Left lung (tissue), 10 donors: ENCODE results near the gene ATP1B1. TPM values are rescaled to one million over a fixed set of nuclear protein-coding genes. Genes with fewer than 3 reads are reported as not detected.

Experiments used
- ATAC-seq: fragments of 200-7000 bp; cut with Tn5 transposase; one replicate; pipeline ENCODE4 v1.9.1; 2020; ENCODE audit warnings: moderate library complexity
- DNase-seq, 4 donors: peaks; one replicate each; pipeline ENCODE4 v3.0.0-alpha.2; 2013 to 2020
- H3K27ac ChIP-seq, 2 donors: fragments of 200-600 bp; sonication (generic) in 1 of 2; one replicate each; pipeline versions ENCODE4 v1.5.0 to v1.8.0; 2020 to 2021
- H3K27me3 ChIP-seq, 2 donors: fragments of 200-600 bp; sonication (generic) in 1 of 2; one replicate each; pipeline versions ENCODE4 v1.5.0 to v1.8.0; 2020 to 2021
- H3K36me3 ChIP-seq, 2 donors: fragments of 200-600 bp; sonication (generic) in 1 of 2; one replicate each; pipeline versions ENCODE4 v1.5.0 to v1.8.0; 2020 to 2021
- H3K4me1 ChIP-seq, 2 donors: fragments of 200-600 bp; one replicate each; pipeline ENCODE4 v1.8.0; 2021
- H3K4me3 ChIP-seq, 2 donors: fragments of 200-600 bp; sonication (generic) in 1 of 2; one replicate each; pipeline versions ENCODE4 v1.5.0 to v1.8.0; 2020 to 2021; ENCODE audit warnings: mild to moderate bottlenecking in 1 of 2
- H3K9me3 ChIP-seq, 2 donors: fragments of 200-600 bp; sonication (generic) in 1 of 2; one replicate each; pipeline versions ENCODE4 v1.5.0 to v1.8.0; 2020 to 2021
- intact Hi-C, 2 donors: fragments of 100-400 bp; cut with DNase I; formaldehyde crosslinking; loops; one replicate each; pipeline versions ENCODE4 v1.11.2 to v1.14.2; 2022
- polyA plus RNA-seq, 6 donors: library from polyadenylated mRNA; unstranded; fragments of 120-200 nt; gene quantifications; one replicate each; pipeline ENCODE4 v1.2.1, GENCODE V29; 2013; ENCODE audit not compliant: insufficient read length in 6 of 6
- total RNA-seq, 2 donors: library from RNA; stranded (reverse); fragmentation: NEBNext Ultra II Directional; extraction: Animal tissue kit (Norgen Biotek cat#: 25700); gene quantifications; one replicate each; pipeline ENCODE4 v1.2.1, GENCODE V29; 2021
- TF ChIP-seq, protein P1 (sequence below), 2 donors: fragments of 200-600 bp; sonication (generic) in 1 of 2; IDR thresholded peaks; one replicate each; pipeline versions ENCODE4 v1.5.0 to v1.8.0; 2021; ENCODE audit warnings: antibody characterized with exemption in 2 of 2
- donor health status: DM: no; HTN: yes; CAD: no.
- donor health status: DM: no; HTN: no; CAD: no.

ATP1B1 gene
- total and polyA plus RNA-seq, 8 donors, result 128 to 295 (median 165) TPM

DNA sequence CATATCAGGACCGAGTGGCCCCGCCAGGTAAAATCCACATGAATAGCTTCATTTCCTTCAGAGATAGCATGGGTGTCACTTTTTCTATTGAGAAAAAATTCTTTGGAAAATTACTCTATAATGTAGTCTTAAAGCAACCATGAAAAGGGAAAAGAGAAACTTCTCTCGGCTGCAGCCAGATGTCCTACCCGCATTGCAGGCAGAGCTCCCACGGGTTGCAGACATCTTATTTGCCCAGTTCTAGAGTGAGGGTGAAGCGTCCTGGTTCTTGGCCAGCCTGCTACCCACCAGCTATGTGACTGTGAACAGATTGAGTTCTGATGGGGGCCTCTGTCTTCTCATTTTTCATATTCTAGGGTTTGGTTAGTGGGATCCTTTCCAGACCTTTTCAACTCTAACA lies 5.0 kb downstream of the ATP1B1 start:
- Histone ChIP-seq H3K4me1 (peaks cover 27 to 75% of the 10 kb centered on the region in 2 donors), H3K27ac (peak overlapping the region; percentile 23 to 95), H3K27me3 (peaks cover 0 to 23% of the 10 kb centered on the region in 2 donors), H3K4me3 (peak overlapping the region in 1 of 2 donors; percentile 4), H3K36me3 (peaks cover 0 to 17% of the 10 kb centered on the region in 2 donors), H3K9me3 (no peaks in the 10 kb centered on the region)
- intact Hi-C loops, result no loop called here
- DNase-seq (no peak), ATAC-seq (no peak)
- TF ChIP-seq, protein P1, sequence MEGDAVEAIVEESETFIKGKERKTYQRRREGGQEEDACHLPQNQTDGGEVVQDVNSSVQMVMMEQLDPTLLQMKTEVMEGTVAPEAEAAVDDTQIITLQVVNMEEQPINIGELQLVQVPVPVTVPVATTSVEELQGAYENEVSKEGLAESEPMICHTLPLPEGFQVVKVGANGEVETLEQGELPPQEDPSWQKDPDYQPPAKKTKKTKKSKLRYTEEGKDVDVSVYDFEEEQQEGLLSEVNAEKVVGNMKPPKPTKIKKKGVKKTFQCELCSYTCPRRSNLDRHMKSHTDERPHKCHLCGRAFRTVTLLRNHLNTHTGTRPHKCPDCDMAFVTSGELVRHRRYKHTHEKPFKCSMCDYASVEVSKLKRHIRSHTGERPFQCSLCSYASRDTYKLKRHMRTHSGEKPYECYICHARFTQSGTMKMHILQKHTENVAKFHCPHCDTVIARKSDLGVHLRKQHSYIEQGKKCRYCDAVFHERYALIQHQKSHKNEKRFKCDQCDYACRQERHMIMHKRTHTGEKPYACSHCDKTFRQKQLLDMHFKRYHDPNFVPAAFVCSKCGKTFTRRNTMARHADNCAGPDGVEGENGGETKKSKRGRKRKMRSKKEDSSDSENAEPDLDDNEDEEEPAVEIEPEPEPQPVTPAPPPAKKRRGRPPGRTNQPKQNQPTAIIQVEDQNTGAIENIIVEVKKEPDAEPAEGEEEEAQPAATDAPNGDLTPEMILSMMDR (IDR thresholded peaks at IDR 0.05), result no peak

DNA sequence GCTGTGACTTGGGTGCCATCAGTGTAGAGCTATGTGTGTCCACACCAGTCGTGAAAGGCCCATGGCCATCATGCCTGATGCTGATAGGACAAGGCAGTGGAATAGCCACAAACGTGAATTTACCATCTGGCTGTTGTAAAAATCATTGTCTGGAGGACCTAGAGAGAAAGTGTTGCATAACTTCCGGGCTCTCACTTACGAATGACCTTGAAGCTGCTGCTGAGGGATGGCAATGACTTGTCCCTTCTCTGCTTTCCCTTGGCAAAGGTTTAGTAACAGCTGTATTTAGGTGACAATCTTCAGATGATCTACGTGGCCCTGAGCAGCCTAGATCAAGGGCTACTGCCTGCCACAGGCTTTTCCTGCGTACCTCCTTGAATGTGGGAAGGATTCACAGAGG lies 5.8 kb downstream of the ATP1B1 start:
- ATAC-seq (no peak), DNase-seq (no peak)
- Histone ChIP-seq H3K27me3 (peaks cover 0 to 16% of the 10 kb centered on the region in 2 donors), H3K36me3 (peaks cover 0 to 17% of the 10 kb centered on the region in 2 donors), H3K9me3 (no peaks in the 10 kb centered on the region), H3K27ac (peak overlapping the region in 1 of 2 donors; percentile 13), H3K4me1 (peaks cover 27 to 78% of the 10 kb centered on the region in 2 donors), H3K4me3 (no peak overlapping the region)
- intact Hi-C loops, result no loop called here
- TF ChIP-seq, protein P1 (IDR thresholded peaks at IDR 0.05), result no peak

DNA sequence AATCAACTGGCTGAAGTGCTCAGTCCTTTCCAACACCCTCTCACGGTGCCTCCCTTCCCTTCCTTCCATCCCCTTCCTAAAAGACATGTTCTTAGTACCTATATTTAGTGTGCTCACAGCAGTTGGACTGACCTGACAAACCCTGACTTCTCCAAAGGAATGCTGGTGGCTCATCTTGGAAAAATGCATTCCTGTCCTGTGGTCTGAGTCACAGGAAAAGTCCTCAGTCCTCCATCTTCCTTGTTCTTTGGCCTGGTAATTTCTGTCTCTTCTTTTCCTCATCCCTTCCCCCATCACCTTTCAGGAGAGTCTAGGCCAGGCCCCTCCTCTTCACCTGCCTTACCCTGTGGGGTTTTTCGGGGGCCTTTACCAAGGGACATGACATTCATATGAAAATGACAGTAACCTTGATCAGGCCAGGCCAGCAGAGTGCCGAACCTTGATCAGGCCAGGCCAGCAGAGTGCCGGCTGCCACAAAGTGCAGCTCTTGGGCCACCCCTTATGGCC lies 7.2 kb downstream of the ATP1B1 start:
- Histone ChIP-seq H3K36me3 (peaks cover 0 to 17% of the 10 kb centered on the region in 2 donors), H3K27ac (no peak overlapping the region), H3K9me3 (no peaks in the 10 kb centered on the region), H3K4me3 (no peak overlapping the region), H3K4me1 (peaks cover 27 to 66% of the 10 kb centered on the region in 2 donors), H3K27me3 (peaks cover 0 to 3% of the 10 kb centered on the region in 2 donors)
- TF ChIP-seq, protein P1 (IDR thresholded peaks at IDR 0.05), result no peak
- ATAC-seq, result no peak
- no peak for DNase-seq
- intact Hi-C loops, result no loop called here

DNA sequence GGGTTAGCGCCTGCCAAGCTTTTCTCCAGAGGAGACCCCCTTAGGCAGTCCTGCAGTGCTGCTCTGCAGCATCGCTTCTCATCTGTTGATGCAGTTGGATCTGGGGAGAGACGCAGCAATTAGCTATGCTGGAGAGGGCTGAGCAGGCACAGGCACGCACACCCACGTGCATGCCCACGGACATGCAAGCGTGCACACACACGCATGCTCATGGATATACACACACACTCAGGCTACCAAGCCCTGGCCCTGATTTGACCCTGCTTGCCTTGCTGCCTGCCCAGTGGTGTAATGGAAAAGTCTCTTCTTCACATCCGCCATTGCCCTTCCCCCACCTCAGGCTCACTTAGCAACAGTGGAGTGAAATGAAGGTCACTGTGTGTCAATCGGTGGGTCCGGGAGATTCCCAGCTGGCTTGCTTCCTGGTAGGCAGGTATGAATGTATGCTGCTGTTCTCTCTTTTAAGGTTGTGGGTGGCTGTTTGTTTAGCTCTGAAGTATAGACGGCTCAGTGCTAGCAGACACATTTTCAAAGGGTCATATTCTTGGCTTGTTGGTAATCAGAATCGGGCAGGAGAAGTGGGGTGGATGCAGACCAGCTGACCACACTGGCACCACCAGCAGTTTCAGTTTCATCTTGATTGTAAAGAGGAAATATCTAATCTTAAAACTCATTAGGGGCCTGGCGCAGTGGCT lies 9.5 kb downstream of the ATP1B1 start:
- intact Hi-C loops, result no loop called here
- Histone ChIP-seq H3K4me1 (peaks cover 19 to 48% of the 10 kb centered on the region in 2 donors), H3K27me3 (no peaks in the 10 kb centered on the region), H3K27ac (peak overlapping the region; percentile 54 to 57), H3K36me3 (peaks cover 0 to 17% of the 10 kb centered on the region in 2 donors), H3K4me3 (peak overlapping the region in 1 of 2 donors; percentile 6), H3K9me3 (no peaks in the 10 kb centered on the region)
- TF ChIP-seq, protein P1 (IDR thresholded peaks at IDR 0.05), result no peak
- peak; percentile 70 for ATAC-seq
- peak in 2 of 4 donors; percentile 30 to 80 for DNase-seq

DNA sequence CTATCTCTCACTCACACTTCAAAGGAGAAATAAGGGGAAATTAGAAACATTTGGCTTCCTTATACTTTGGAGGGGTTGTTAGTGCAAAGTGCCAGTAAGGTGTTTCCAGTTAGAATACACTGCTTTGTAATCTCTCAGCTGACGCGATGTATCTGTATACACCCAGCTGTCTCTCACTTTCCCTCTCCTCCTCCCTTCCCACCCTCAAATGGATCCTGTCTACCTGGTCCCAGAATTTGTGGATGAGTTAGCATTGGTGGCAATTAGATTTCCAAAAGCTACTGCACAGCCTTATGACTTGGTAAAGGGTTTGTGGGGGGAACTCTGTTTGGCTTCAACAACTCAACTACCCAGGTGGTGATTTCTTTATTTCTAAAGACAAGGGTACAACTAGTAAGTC lies 10.5 kb downstream of the ATP1B1 start:
- H3K27me3 ChIP-seq, result no peaks in the 10 kb centered on the region
- peak overlapping the region in 1 of 2 donors; percentile 54 for H3K27ac ChIP-seq
- ATAC-seq, result no peak
- intact Hi-C loops, result no loop called here
- H3K36me3 ChIP-seq, result peaks cover 0 to 16% of the 10 kb centered on the region in 2 donors
- H3K4me3 ChIP-seq, result no peak overlapping the region
- peaks cover 15 to 38% of the 10 kb centered on the region in 2 donors for H3K4me1 ChIP-seq
- H3K9me3 ChIP-seq, result no peaks in the 10 kb centered on the region
- TF ChIP-seq, protein P1 (IDR thresholded peaks at IDR 0.05), result no peak
- DNase-seq, result no peak
